Inferior parietal cortex (tissue), 1 donor: ENCODE data around the gene DCDC1.

Experiments
- DNase-seq: peaks from one replicate; pipeline ENCODE4 v3.0.0-alpha.2; 2016; ENCODE audit errors: extremely low spot score

Gene DCDC1

GRCh38 chr11:30853439-30853838 lies 516.1 kb downstream of the DCDC1 start:
- DNase-seq: no peak

- DNase-seq: no peak
Measured at GRCh38 chr11:30852645-30853044, 516.9 kb downstream of the DCDC1 start.

DNA sequence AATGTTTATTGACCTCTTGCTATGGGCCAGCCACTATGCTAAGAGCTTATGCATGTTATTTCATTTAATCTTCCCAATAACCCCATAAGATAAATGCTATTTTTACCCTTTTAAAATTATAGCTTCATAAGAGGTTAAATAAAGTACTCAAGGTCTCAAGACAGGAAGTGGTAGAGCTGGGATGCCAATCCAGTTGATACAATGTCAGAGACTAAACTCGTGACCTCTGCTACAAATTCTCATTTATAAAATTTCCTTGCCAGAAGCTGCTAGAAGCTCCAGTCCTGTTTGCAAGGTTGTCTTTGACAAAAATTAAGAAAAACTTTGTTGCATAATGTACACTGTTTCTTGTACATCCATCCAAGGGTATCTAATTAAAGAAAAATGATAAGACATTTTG lies 517.4 kb downstream of the DCDC1 start:
- no peak for DNase-seq

GRCh38 chr11:30837252-30837651 lies 532.3 kb downstream of the DCDC1 start:
- DNase-seq: no peak

DNA sequence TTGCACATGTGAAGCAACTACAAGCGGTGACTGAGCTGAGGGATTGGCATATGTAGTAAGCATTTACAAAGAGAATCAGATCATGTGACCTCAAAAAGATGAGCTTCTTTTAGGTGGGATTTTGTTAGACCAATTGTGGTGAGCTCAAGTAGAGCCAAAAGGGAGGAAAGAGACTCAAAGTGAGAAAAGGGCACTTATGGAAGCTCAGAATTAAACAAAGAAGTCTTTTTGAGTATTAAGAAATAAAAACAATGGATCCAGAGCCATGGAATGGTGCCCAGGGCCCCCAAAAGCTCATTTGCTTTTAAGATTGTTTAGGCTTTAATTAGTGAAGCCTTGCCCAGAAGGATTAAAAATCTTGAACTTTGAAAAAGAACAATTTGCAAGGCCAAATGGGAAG lies 536.7 kb downstream of the DCDC1 start:
- no peak for DNase-seq

GRCh38 chr11:30830681-30831080 lies 538.9 kb downstream of the DCDC1 start:
- no peak for DNase-seq

- no peak for DNase-seq
Measured at GRCh38 chr11:30826911-30827310, 542.6 kb downstream of the DCDC1 start.

- DNase-seq: no peak
Measured at GRCh38 chr11:30825723-30826122, 543.8 kb downstream of the DCDC1 start.

GRCh38 chr11:30823119-30823518 lies 546.4 kb downstream of the DCDC1 start:
- no peak for DNase-seq

GRCh38 chr11:30821438-30821965 lies 548.0 kb downstream of the DCDC1 start:
- no peak for DNase-seq

DNA sequence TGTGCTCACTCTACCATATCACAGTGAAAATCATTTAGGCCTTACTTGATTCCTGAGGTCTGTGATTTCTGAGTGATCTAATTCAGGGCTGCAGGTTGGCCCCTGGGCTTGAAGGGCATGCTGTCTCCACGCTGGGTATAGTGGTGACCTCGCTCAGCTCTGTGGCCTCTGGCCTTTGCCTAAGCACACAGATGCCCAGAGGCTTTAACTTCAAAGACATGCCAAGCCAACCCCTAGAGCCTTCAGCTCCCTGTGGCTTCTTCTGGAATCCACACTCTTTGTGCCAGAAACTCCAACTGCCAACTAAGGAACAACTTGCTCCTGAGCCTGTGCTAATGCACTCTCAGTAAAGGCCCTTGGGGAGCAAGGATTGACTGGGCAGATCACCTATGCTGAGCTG lies 550.8 kb downstream of the DCDC1 start:
- no peak for DNase-seq

DNA sequence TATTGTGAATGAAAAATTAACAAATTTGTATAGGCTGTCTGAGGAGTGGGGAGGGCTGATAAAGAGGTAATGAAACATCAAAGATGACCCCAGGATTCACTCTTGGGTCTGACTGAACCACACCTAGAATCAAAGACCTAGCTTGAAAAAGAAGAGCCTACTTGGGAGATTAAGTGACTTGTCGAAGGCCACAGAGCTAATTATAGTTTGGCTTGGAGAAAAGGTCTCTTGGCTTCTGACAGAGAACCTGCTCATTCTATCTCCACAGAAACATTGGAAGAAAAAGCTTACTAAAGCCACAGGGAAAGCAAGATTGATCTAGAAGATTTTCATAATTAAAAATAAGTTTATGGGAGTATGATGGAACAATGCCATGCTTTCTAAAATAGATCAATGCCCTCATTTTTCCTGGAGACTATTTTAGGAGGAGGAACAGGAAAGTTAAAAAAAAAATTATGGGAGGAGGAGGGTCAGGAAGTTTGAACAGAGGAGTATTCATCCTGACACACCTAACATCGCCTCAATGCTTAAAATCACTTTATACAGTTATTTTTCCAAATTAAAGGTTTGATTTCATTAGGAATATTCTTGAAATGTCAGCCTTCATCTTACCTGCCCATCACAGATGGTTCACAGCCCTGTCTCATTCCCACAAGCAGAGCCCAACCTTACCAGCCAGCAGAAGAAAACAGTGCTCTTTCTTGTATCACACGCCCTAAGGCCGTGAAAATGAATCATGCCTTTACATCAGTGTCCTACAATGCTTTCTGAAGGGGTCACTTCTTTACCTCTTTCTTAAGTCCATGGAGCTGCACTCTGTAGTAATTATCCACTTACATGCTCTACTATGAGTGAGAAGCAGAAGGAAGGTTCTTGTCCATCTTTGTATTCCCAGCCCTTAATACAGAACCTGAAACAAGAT lies 552.3 kb downstream of the DCDC1 start:
- no peak for DNase-seq

DNA sequence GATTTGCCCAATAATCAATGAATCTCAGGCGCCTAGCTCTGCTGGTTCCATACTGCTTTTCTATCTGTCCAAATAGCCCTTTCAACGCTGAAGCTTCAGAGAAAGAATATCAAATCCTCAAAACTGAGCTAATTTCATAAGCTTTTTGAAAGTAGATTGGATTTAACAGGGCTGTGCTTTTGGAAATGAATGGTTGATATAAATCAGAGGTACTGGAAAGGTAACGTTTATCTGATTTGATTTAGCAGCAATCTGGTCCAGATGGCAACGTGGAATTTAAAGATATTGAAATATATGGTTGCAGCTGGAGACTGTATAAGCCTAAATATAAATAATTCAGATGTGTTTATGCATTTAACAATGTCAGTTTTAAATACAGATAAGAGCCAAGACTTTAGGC lies 553.9 kb downstream of the DCDC1 start:
- no peak for DNase-seq

- DNase-seq: no peak
Measured at GRCh38 chr11:30814737-30815136, 554.8 kb downstream of the DCDC1 start.
